RCC 7860 (cell line): Measurements from ENCODE around the gene MRTFB.

ENCODE experiments used
- DNase-seq: peaks from one replicate; pipeline ENCODE4 v3.0.0-alpha.2; 2015; ENCODE audit warnings: low spot score
- FAIRE-seq: peaks from 2 replicates; lab custom pipeline; 2012; peaks lifted over from hg19 to GRCh38; lab: Jason Lieb, UNC

The MRTFB gene

GRCh38 chr16:14275934-14276333 lies 204.8 kb downstream of the MRTFB start:
- no peak for FAIRE-seq
- no peak for DNase-seq

- DNase-seq = no peak
- FAIRE-seq = no peak
These were observed 207.6 kb downstream of the MRTFB start for GRCh38 chr16:14278749-14279148.

GRCh38 chr16:14280541-14280940 lies 209.4 kb downstream of the MRTFB start:
- DNase-seq (no peak), FAIRE-seq (no peak)

GRCh38 chr16:14283786-14284185 lies 212.7 kb downstream of the MRTFB start:
- no peak for DNase-seq
- no peak for FAIRE-seq

GRCh38 chr16:14284371-14284770 lies 213.3 kb downstream of the MRTFB start:
- FAIRE-seq (no peak), DNase-seq (no peak)

- DNase-seq = no peak
- FAIRE-seq = no peak
These were observed 213.9 kb downstream of the MRTFB start for GRCh38 chr16:14284930-14285512.

GRCh38 chr16:14285513-14286367 lies 214.6 kb downstream of the MRTFB start:
- peak; percentile 98 for DNase-seq
- peak; percentile 71 for FAIRE-seq

GRCh38 chr16:14286368-14287230 lies 215.5 kb downstream of the MRTFB start:
- no peak for FAIRE-seq
- DNase-seq = no peak

GRCh38 chr16:14289692-14290340 lies 218.7 kb downstream of the MRTFB start:
- no peak for FAIRE-seq
- DNase-seq = no peak

GRCh38 chr16:14291286-14291685 lies 220.2 kb downstream of the MRTFB start:
- no peak for DNase-seq

GRCh38 chr16:14292051-14292825 lies 221.1 kb downstream of the MRTFB start:
- FAIRE-seq (no peak), DNase-seq (no peak)

More at GRCh38 chr16:14291286-14291685, 220.2 kb downstream of the MRTFB start:
- no peak for FAIRE-seq

GRCh38 chr16:14296663-14297062 lies 225.5 kb downstream of the MRTFB start:
- FAIRE-seq = no peak
- no peak for DNase-seq

- DNase-seq = no peak
- FAIRE-seq = no peak
These were observed 227.4 kb downstream of the MRTFB start for GRCh38 chr16:14298374-14299122.

- FAIRE-seq = peak; percentile 30
- peak; percentile 76 for DNase-seq
These were observed 229.6 kb downstream of the MRTFB start for GRCh38 chr16:14300705-14301168.

GRCh38 chr16:14301169-14302030 lies 230.3 kb downstream of the MRTFB start:
- DNase-seq = no peak
- no peak for FAIRE-seq

GRCh38 chr16:14302031-14302398 lies 230.9 kb downstream of the MRTFB start:
- DNase-seq (peak; percentile 65), FAIRE-seq (no peak)

GRCh38 chr16:14302399-14303181 lies 231.5 kb downstream of the MRTFB start:
- FAIRE-seq (no peak), DNase-seq (no peak)

- DNase-seq (no peak), FAIRE-seq (no peak)
These were observed 232.1 kb downstream of the MRTFB start for GRCh38 chr16:14303182-14303618.
